ENCODE measurements around the gene SLC41A3.
"Not testable (repeated sequence)": the region's sequence is repeated elsewhere in the genome, so short reads cannot be mapped to it uniquely, and the experiment has no call there.

Gene SLC41A3

DNA sequence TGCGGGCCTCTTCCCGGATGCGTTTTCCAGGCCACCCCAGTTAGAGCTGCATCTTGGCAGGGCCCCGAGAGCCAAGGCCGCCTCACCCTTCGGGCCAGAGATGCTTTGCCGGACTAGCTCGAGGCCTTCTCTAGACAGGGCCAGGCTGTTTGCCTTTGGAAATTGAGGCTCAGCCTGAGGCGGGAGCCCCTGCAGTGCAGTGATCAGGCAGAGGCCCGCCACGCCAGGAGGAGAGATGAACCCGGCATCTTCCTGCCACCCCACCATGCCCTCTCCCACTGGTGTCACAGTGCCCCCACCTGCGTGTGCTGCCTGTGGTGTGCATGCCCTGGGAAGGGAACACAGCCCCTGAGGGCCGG, 123.9 kb downstream of the SLC41A3 start:
- Histone ChIP-seq H3K9ac (ENCODE audit: low read depth, low read length) (no peak overlapping the region), H3K4me1 (ENCODE audit: control insufficient read depth, insufficient read depth, low read length) (no peaks in the 10 kb centered on the region), H3K27ac (ENCODE audit: low read depth, low read length) (no peak overlapping the region), H3K27me3 (ENCODE audit: control insufficient read depth, insufficient read depth, low read length) (peaks cover 18% of the 10 kb centered on the region), H3K4me3 (ENCODE audit: low read depth, low read length) (no peak overlapping the region), H3K9me3 (ENCODE audit: control insufficient read depth, insufficient read depth, low read length) (no peaks in the 10 kb centered on the region), H3K36me3 (ENCODE audit: control insufficient read depth, insufficient read depth, low read length) (no peaks in the 10 kb centered on the region)

DNA sequence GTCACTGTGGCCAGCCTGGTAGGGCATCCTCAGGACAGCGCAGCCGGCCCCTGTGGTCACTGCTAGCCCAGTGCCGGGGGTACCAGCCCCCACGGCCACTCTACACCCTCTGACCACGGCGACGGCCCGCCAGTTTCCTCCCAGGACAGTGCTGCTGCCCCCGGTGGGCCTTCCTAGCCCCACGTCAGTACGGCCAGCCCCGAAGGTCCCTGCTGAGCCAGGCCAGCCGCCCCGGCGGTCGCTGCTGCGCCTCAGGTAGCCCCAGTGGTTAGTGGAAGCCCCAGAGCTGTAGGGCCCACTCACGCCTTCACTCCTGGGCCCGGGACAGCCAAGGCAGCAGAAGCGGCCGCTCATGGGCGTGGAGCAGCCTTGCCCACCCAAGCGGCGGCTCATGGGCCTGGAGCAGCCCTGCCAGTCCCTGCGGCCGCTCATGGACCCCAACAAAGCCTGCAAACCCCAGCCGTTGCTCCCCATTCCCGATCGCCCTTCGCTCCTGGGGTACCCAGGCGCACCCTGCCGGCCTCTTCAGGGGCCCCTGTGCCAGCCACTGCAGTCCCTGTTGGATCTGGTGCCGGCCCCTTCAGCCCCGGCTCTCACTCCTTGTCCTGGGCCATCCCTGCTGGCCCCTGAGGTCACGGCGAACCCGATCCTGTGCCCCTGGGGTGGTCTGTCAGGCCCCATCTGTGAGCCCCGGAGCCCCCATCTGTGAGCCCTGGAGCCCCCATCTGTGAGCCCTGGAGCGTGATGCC, 124.4 kb downstream of the SLC41A3 start:
- Histone ChIP-seq H3K9me3 (ENCODE audit: control insufficient read depth, insufficient read depth, low read length) (no peaks in the 10 kb centered on the region), H3K9ac (ENCODE audit: low read depth, low read length) (no peak overlapping the region), H3K27me3 (ENCODE audit: control insufficient read depth, insufficient read depth, low read length) (peaks cover 18% of the 10 kb centered on the region), H3K4me3 (ENCODE audit: low read depth, low read length) (no peak overlapping the region), H3K36me3 (ENCODE audit: control insufficient read depth, insufficient read depth, low read length) (no peaks in the 10 kb centered on the region), H3K4me1 (ENCODE audit: control insufficient read depth, insufficient read depth, low read length) (no peaks in the 10 kb centered on the region), H3K27ac (ENCODE audit: low read depth, low read length) (no peak overlapping the region)

DNA sequence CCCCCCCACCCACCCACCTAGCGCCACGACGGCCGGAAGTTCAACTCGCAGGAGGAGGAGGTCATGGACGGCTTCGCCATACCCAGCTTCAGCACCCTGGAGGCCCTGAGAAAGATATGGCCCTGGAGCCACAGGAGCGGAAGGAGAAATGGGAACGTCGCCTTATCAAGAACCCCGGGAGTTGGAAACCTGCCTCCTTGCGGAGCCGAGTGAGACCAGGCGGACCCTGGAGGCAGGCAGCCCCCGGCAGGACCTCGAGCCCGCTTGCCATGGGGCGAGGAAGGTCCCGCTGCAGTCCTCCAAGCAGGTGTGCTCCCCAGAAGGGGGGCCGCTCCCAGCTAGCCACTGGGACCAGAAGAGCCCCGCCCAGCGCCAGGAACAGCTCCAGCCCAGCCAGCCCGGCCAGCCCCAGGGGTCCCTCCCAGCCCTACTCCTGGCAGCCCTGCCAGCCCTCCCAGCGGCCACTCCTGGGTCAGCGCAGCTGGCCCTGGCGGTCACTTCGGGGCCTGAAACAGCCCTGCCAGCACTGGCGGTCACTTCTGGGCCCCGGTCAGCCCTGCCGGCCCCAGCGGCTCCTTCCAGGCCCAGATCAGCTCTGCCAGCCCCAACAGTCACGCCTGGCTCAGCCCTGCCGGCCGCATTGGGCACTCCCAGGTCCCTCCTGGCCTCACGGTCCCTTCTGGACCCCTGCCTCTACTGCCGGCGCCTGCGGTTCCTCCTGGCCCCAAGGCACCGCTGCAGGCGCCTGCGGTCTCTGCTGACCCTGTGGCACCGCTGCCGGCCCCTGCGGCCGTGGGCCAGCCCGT, 125.2 kb downstream of the SLC41A3 start:
- Histone ChIP-seq H3K27ac (ENCODE audit: low read depth, low read length) (no peak overlapping the region), H3K9me3 (ENCODE audit: control insufficient read depth, insufficient read depth, low read length) (no peaks in the 10 kb centered on the region), H3K9ac (ENCODE audit: low read depth, low read length) (no peak overlapping the region), H3K4me1 (ENCODE audit: control insufficient read depth, insufficient read depth, low read length) (no peaks in the 10 kb centered on the region), H3K4me3 (ENCODE audit: low read depth, low read length) (no peak overlapping the region), H3K36me3 (ENCODE audit: control insufficient read depth, insufficient read depth, low read length) (no peaks in the 10 kb centered on the region), H3K27me3 (ENCODE audit: control insufficient read depth, insufficient read depth, low read length) (peaks cover 18% of the 10 kb centered on the region)

DNA sequence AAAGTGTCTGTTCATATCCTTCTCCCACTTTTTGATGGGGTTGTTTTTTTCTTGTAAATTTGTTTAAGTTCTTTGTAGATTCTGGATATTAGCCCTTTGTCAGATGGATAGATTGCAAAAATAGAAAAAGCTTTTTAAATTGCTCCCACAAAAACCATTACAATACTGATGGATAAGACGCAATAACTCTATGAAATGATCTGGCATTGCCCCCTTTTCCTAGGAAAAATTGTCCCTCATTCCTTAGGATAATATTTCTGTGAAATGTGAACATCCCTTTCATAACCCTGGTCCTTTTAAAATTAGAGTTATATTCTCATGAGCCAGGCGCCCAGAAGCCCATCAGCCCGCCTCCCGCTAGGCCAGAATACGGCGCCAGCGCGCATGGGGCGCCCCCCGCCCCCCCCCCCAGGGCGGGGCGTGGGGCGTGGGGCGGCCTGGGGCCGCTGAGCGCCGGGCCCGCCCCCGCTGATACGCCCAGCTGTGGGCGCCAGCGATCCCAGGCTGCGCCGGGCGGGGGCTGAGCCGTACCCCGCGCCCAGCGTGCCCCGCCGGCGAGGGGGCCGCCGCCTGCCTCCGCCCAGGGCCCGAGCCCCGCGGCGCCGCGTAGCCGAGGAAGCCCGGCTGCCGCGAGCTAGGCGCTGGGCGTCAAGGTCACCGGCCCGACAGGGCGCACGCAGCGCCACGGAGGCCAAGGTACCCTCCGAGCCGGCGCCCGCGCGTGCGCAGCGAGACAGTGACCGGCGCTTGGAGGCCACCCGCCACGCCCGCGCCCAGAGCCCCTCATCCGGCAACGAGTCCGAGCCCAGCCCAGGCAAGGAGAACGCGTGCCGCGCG, 126.0 kb downstream of the SLC41A3 start:
- H3K4me1 ChIP-seq (ENCODE audit: control insufficient read depth, insufficient read depth, low read length), result no peaks in the 10 kb centered on the region
- peaks cover 18% of the 10 kb centered on the region for H3K27me3 ChIP-seq (ENCODE audit: control insufficient read depth, insufficient read depth, low read length)
- H3K4me3 ChIP-seq (ENCODE audit: low read depth, low read length), result peak overlapping the region; percentile 29; the same call in 1 of the 2 replicates
- no peak overlapping the region for H3K9ac ChIP-seq (ENCODE audit: low read depth, low read length)
- no peaks in the 10 kb centered on the region for H3K36me3 ChIP-seq (ENCODE audit: control insufficient read depth, insufficient read depth, low read length)
- H3K27ac ChIP-seq (ENCODE audit: low read depth, low read length), result no peak overlapping the region
- H3K9me3 ChIP-seq (ENCODE audit: control insufficient read depth, insufficient read depth, low read length), result no peaks in the 10 kb centered on the region

DNA sequence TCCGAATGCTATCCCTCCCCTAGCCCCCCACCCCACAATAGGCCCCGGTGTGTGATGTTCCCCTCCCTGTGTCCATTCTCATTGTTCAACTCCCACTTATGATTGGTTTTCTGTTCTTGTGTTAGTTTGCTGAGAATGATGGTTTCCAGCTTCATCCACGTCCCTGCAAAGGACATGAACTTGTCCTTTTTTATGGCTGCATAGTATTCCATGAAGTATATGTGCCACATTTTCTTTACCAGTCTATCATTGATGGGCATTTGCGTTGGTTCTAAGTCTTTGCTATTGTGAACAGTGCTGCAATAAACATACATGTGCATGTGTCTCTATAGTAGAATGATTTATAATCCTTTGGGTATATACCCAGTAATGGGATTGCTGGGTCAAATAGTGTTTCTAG, 126.9 kb downstream of the SLC41A3 start:
- H3K27me3 ChIP-seq (ENCODE audit: control insufficient read depth, insufficient read depth, low read length), result peaks cover 18% of the 10 kb centered on the region
- not testable (repeated sequence) for H3K4me1 ChIP-seq (ENCODE audit: control insufficient read depth, insufficient read depth, low read length); H3K27ac ChIP-seq (ENCODE audit: low read depth, low read length)

More for the DNA sequence above, 126.9 kb downstream of the SLC41A3 start:
- not testable (repeated sequence) for H3K36me3 ChIP-seq (ENCODE audit: control insufficient read depth, insufficient read depth, low read length); H3K4me3 ChIP-seq (ENCODE audit: low read depth, low read length); H3K9ac ChIP-seq (ENCODE audit: low read depth, low read length); H3K9me3 ChIP-seq (ENCODE audit: control insufficient read depth, insufficient read depth, low read length)

Measured in HUES48 (cell line).